Inflammatory macrophage treated with lipopolysaccharide for 4 hours (primary cell): ENCODE data around the gene TMEM141.
"Not testable (repeated sequence)": the region's sequence is repeated elsewhere in the genome, so short reads cannot be mapped to it uniquely, and the experiment has no call there.

Experiments
- DNase-seq: peaks from one replicate; pipeline ENCODE4 v3.0.0-alpha.2; 2020

TMEM141 gene

GRCh38 chr9:136774416-136775045 is 16.6 kb upstream of the TMEM141 start:
- no peak for DNase-seq

- DNase-seq: no peak
Observed at GRCh38 chr9:136775191-136775590, 16.0 kb upstream of the TMEM141 start.

GRCh38 chr9:136776947-136777346 is 14.2 kb upstream of the TMEM141 start:
- no peak for DNase-seq

- DNase-seq: no peak
Observed at GRCh38 chr9:136777359-136777758, 13.8 kb upstream of the TMEM141 start.

GRCh38 chr9:136779808-136780207 is 11.3 kb upstream of the TMEM141 start:
- DNase-seq: no peak

- no peak for DNase-seq
Observed at GRCh38 chr9:136782452-136782851, 8.7 kb upstream of the TMEM141 start.

GRCh38 chr9:136784249-136784996 is 6.7 kb upstream of the TMEM141 start:
- DNase-seq: peak; percentile 46

GRCh38 chr9:136784997-136785361 is 6.2 kb upstream of the TMEM141 start:
- DNase-seq: no peak

GRCh38 chr9:136785565-136786355 is 5.4 kb upstream of the TMEM141 start:
- DNase-seq: not testable (repeated sequence)

GRCh38 chr9:136786451-136786850 is 4.7 kb upstream of the TMEM141 start:
- DNase-seq: no peak

- DNase-seq: not testable (repeated sequence)
Observed at GRCh38 chr9:136786983-136787382, 4.2 kb upstream of the TMEM141 start.

- DNase-seq: peak; percentile 66
Observed at GRCh38 chr9:136787690-136788400, 3.3 kb upstream of the TMEM141 start.

- DNase-seq: not testable (repeated sequence)
Observed at GRCh38 chr9:136788644-136789522, 2.3 kb upstream of the TMEM141 start.

- no peak for DNase-seq
Observed at GRCh38 chr9:136789523-136789937, 1.6 kb upstream of the TMEM141 start.

- DNase-seq: peak; percentile 28
Observed at GRCh38 chr9:136791516-136792276, 552 bp downstream of the TMEM141 start.

GRCh38 chr9:136792321-136793085 is 1.4 kb downstream of the TMEM141 start:
- no peak for DNase-seq

- DNase-seq: peak; percentile 7
Observed at GRCh38 chr9:136793086-136793946, 2.2 kb downstream of the TMEM141 start.

GRCh38 chr9:136794281-136794999 is 3.3 kb downstream of the TMEM141 start:
- DNase-seq: no peak

- DNase-seq: peak; percentile 56
Observed at GRCh38 chr9:136795000-136795348, 3.8 kb downstream of the TMEM141 start.
